IPS DF 4.7 (cell line): ENCODE data around the gene CADM3.

Experiments used
- DNase-seq: peaks from one replicate; pipeline ENCODE4 v3.0.0-alpha.2; 2013; ENCODE audit warnings: low spot score; ENCODE audit errors: extremely low read depth

CADM3 gene, protein sequence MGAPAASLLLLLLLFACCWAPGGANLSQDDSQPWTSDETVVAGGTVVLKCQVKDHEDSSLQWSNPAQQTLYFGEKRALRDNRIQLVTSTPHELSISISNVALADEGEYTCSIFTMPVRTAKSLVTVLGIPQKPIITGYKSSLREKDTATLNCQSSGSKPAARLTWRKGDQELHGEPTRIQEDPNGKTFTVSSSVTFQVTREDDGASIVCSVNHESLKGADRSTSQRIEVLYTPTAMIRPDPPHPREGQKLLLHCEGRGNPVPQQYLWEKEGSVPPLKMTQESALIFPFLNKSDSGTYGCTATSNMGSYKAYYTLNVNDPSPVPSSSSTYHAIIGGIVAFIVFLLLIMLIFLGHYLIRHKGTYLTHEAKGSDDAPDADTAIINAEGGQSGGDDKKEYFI

DNA sequence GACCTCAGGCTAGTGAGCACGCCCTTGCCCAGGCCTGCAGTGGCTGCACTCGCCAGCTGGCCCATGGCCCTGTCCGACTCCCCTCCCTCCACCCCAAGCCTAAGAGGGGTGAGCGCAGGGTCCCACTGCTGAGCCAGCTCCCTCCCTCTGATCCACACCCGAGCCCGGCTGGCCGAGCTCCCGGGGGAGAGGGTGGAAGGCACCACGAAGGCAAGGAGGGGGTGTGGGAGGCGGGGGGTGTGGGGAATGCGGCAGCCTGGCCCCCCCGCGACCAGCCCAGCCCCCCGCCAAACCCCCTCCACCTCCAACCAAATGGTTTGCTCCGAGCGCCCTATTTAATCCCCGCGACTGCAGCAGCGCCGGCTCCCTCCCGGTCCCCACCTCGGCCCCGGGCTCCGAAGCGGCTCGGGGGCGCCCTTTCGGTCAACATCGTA, at the start of gene CADM3:
Gene CADM3 (plus strand): TSS at position 362 of the 434 bp plus-strand sequence. CDS start 151 bp downstream, outside the sequence.
- no peak for DNase-seq

DNA sequence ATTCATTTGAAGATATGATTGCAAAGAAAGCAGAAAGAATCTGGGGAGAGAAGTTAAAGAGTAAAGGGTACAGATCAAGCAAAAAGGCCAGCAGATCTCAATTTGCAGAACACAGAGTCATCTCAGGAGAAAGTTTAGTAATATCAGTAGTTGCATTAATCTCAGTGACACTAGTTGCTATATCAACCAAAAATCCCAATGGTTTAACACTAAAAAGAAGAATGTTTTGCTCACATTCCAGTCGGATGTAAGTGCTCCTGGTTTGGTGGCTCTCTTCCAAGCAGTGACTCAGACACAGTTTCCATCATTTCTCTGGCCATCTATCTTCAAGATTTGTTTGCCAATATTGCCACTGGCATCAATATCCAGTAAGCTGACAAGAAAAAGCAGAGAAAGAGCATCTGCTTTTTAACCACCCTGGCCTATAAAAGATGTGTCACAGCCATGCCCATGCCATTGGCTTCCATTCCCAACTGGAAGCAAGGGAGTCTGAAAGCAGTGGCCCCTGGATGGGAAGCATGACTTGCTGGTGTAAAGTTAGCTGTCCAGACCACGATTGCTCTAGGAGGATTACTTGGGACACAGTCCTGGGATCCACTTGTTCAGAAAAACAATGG, 49.3 kb upstream of the CADM3 start:
- DNase-seq: no peak

DNA sequence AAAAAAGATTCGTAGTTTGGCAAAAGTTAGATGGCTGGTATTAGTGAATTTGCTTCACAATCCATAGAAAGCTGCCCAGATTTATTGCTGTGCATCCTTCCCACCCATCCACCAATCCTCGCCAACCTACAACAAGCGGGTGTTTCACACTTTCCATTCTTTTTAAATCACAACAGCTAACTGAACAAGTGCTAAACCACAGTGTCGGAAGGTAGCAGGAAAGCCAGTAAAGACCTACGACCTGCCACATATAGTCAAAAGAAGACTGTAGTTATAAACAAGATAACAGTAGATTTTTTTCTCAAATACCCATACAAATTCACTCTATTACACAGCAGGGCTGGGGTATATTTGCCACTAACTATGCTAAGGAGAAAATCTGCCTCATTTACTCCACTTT, 47.8 kb upstream of the CADM3 start:
- no peak for DNase-seq

DNA sequence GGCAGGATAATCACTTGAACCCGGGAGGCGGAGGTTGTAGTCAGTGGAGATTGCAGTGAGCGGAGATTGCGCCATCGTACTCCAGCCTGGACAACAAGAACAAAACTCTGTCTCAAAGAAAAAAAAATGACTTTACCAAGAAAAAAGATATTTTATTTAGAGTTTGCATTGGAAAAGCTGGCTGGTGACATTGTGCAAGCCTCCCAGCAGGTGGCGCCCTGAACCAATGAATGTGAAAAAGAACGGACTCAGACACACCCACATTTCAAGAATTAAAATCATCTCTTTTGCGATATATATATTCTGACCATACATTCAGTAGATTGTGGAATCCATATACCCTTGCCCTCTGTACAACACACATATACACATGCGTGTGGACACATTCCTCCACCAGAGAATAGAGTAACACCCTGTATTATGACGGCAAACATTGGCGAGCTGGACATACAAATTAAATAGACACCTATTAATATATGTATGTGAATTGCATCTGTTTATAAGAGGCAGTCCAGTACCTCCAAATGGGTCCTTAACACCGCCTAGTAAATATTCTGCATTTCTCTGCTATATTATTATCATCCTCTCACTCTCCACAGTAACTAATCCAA, 39.0 kb upstream of the CADM3 start:
- DNase-seq: no peak

DNA sequence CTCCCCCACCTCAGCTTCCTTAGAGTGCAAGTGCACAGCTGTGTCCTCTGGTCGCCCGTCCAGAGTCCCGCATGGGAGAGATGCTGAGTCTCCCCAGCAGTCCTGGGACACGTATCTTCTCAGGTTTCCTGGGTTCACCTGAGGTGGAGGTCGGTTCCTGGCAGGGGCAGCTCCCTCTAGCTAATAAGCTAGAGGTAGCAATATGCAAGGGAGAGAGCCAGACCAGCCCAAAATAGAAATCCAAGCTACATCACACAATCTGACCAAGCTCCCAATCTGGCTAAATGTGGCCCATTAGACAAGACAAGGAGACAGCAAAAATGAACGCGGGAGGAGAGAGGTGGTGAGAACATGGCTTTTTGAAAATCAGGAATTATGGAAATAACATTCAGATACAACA, 30.9 kb upstream of the CADM3 start:
- DNase-seq: no peak

DNA sequence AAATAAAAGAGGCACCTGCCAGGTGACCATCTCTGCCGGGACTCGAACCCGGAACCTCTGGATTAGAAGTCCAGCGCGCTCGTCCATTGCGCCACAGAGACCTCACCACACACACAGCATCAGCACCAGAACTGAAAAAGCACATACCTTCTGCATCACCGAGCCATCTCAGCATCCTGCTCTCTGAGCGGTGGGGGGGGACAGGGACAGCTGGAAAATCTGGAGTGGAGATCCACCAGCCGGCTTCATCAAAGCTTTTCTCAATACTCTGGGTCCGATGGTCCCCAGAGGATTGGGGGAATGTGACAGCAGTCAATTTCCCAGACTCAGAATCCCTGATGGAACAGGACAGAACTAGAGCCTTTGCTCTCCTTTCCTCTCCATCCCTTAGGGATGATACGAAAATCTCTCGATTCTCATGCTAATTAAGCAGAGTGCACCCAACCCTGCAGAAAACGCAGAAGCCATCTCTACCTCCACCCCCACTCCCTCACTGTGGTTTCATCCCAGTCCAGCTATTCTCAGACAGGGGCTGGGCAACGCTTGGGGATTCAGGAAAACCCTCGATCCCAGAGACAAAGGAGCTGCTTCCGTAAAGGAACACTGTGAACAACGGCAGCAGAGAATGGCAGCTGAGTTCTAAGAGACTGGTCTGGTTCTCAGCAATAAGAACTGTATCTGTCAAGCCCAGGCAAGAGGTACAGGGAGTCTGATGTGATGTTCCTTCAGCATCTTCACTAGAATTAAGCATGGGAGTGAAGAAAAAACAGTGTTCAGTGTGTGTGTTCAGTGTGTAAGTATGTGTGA, 29.6 kb upstream of the CADM3 start:
- DNase-seq: no peak

DNA sequence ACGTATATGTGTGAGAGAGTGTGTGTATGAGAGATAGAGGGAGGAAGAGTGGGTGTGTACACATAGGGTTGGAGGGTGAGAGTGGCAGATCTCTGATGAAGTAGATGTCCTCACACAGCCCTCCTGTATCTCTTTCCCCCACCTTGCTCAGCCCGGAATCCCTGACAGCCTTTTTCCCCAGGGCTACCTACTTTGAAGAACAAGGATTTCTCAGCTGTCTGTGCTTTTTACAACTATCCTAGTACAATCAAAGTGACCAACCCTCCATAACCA, 29.1 kb upstream of the CADM3 start:
- no peak for DNase-seq

DNA sequence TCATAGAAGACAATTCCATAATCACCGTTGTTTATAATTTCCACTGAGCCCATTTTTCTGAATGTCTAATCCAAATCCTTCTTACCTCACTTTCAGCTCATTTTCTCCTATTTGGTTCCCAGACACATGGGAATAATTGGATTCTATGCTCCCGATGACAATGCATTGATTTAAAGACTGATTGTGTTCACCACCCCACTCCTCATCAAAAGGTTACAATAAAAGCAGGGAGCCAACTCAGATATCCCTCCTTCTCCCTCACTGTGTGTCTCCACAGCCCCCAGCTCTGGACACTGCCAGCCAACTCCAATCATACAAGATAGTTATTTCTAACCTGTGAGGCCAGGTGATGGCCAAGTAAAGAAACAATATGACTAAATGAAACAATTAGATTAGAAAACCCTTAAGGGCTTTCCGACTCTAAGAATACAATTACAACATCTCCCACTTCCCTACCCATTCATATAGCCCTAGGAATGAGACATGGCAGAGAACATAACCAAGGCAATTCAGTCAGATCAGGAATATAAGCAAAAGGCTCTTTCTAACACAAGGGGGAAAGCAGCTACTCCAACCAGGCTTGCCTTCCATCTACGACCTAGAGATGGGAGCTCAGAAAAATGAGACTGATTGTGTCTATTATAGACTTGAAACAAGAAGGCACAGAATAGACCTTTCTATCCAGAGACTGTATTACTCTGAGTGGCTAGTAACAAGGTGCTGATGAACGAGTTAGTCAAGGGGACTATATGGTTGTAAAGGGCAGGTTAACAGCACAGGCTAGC, 28.5 kb upstream of the CADM3 start:
- DNase-seq: no peak

DNA sequence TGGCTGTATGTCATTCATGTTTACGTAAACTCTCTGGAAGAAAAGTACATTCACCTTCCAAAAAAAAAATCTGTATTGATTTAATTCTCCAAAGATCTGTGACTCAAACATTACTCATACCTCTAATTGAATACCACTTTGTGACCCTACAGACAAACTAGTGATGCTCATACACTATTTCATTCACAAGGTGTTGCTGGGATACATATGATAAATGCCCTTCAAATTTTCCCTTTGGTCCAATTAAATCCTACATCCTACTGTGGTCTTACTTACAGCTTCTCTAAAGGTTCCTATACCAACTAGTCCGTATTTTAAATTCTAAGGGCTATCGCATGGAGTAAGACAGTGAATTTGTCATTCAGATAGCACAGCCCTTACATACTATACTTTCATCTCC, 26.8 kb upstream of the CADM3 start:
- DNase-seq: no peak

DNA sequence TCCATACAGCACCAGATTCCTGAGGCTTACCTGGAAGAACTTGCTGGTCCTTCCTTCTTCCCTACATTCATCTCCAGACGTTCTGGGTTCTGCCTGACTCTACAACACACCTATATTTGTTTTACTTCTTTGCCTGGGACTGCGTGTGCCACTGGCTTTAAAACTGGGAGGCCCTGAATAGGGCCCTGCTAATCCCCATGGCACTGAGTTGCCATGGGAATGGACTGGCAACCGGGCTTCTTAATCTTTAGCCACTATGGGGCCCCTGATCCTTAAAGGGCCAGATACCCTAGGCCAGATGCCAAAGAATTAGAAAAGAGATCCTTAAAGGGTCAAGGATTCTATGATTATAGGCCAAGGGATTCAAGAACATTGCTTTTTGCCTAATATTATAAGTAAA, 24.4 kb upstream of the CADM3 start:
- no peak for DNase-seq

DNA sequence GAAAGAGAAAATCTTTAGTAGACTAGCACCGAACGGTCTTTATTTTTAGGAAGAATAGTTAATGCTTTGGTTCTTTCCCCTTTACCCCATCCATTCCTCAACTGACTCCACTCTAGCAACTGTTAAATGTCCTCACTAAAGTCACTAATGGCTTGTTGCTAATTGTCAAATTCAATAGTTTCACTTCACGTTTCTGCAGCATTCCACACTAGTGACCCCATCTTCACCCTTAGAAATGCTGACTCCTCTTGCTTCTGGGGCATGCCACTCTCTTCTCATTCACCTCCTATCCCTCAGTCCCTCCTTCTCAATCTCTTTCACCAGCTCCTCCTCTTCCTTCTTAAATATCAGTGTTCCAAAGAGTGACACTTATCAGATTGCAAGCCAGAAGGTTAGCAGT, 19.4 kb upstream of the CADM3 start:
- no peak for DNase-seq

DNA sequence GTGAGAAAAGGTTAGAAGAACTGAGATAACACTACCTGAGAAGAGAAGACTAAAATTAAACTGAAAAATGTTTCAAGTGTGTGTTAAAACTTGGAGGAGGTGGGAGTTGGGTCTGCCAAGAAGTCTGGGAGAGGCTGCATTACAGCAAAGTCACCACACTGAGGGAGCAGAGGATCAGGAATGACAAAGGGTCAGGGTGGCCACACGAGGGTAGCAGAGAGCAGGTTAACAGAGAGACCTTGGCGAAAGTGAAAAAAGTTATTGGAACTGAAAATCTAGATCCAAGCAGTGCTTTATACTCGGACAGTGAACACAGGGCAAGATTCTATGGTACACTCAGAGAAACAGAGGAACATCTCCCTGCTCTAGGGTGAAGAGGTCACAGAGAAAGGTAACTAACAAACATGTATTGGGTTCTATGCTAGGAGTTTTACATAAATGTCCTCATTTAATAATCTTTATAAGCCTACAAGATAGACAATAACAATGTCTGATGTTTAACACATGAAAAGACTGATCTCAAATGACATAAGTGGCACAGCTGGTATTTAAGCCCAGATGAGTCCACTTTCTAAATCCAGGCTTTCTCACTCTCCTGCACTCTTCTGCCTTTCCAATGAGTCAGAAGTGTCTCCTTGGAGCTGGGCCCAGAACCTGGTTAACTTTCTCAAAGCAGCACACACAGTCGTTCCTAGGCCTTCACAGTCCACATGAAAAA, 10.3 kb upstream of the CADM3 start:
- no peak for DNase-seq

DNA sequence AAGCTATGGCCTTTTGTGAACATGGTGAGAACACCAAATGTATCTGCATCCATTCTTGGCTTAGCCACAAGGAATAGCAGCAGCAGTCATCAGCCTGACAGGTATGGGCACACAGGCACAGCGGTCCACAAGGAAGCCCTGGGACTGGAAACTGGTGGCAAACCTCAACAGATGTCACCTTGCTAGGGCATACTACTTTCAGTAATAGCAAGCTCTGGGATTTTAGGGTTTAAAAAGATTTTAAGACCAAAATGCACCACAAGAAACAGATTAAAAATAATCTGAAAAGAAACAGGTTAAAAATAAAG, 9.7 kb upstream of the CADM3 start:
- DNase-seq: no peak

DNA sequence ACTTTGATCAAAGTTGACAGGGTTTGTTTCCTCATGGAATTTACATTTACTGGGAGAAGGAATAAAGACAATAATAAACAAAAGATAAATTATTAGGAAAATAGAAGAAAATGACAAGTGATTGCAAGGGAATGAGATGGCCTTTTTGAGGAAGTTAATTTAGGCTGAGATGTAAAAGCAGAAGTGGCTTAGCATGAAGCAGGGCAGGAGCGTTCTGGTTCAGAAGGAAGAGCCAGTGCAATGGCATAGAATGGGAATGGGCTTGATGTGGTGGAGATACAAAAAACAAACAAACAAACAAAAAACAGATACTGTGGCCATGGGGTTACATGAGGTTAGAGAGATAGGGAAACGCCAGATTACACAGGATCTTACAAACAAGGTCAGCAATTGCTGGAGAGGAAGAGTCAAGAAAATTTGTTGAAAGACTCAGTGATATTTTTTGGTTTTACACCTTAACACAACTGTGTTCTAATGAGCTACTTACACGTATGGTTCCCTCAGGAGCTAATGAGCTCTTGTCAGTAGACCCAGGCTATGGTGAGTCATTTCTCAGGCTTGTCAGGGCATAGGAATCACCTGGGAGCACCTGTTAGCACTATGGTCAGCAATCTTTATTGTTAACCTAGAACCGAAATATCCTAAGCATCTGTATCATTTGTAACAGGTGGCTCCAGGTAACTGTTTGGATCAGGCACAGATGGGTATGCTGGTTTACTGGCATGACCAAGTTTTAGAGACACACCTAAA, 8.7 kb upstream of the CADM3 start:
- DNase-seq: no peak

DNA sequence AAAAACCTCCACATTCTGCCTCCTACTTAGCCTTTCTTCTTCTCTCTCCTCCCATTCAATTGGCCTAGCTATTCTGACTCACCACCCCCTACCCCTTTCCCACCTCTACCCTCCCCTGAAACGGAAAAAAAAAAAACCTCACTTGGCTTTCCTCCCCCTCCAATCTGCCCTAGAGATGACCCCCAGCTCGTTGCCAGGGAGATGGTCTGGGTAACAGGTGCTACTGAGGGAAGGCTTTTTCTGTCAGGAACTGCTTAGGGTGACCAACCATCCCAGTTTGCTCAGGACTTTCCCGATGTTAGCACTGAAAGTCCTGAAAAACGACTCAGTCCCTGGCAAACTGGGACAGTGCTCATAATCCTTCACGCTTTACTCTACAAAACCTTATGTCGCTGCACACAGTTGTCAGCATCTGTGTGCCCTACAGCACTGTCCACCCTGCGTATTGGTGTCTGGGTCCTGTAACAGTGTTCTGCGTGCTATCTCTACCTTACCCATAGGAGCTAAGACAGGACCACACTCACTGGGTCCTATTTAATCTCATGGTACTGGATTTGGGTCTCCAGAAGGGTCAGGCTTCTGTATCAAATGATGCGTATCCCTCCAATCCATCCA, 7.7 kb upstream of the CADM3 start:
- no peak for DNase-seq

DNA sequence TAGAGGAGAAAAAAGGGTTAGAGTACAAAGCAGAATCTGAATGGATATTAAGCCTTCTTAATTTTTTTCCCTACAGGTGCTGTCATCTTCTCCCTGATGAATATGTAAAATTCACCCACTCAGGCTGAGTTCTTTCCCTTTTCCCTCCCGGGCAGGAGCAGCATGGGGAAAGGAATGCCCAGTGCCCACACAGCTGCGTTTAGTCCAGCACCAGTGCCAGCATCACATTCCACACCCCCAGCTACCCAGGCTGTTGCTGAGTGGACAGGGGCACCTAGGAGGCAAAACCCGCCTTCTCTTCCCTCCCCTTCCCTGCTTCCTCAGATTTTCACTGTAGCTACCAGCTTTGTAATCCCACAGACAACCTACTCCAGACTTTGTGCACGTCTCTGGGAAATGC, 3.4 kb upstream of the CADM3 start:
- no peak for DNase-seq

DNA sequence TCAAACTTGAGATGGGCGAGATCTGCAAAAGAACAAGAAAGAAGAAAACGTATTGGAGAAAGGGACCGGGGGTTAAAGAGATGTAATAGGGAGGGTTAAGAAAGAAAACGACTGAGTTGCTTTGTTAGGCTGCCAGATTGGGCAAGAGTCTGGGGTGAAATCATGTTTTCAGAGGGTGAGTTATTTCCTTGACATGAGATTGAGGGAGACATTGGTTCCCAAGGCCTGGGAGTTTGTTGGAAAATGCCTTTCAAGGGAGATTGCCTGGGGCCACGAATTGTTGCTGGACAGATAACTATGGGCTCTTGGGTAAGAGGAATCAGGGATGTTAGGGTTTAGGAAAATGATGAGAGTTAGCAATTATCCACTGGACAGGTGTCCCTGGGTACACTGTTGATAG, 776 bp upstream of the CADM3 start:
- no peak for DNase-seq

DNA sequence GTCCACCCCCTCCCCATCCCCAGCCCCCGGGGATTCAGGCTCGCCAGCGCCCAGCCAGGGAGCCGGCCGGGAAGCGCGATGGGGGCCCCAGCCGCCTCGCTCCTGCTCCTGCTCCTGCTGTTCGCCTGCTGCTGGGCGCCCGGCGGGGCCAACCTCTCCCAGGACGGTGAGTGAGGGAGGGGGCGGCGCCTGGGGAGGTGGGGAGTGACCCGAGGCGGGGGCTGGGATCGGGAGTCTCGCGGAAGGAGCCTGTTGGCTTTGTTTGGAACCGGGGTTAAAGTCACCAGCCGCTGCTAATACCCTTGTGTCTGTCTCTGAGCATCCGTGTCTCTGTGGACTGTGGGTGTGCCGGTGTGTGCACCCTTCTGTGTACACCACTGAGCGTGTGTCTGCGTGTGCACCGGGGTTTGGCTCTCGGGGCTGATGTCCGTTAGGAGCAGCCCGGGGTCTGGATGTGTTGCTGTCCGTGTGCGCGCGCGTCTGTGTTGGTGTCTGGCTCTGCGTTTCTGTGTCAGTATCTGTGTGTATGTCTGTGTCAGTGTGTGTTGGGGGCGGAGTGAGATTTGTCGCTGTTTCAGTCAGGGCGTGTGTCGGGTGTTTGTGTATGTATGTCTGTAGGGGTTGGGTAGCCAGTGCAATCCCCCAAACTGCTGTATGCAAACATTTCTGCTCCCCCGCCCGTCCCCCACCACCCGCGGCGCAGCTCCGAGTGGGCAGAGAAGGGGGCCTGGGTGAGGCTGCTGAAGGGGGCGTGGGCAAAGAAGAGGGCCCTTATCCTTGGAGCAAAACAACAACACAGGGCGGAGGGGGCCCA, 480 bp downstream of the CADM3 start:
- no peak for DNase-seq
